ENCODE measurements around the gene CCNB2.
"Not testable (repeated sequence)": the region's sequence is repeated elsewhere in the genome, so short reads cannot be mapped to it uniquely, and the experiment has no call there.

The CCNB2 gene

GRCh38 chr15:59104912-59105732 lies at the start of gene CCNB2:
Gene CCNB2, plus strand, starts transcription at chr15:59105146. Its CDS starts 123 bp downstream, at chr15:59105269.
- peak; percentile 89 for DNase-seq

- no peak for DNase-seq
Measured at GRCh38 chr15:59059076-59059597, 45.8 kb upstream of the CCNB2 start.

GRCh38 chr15:59060348-59060747 lies 44.6 kb upstream of the CCNB2 start:
- no peak for DNase-seq

- DNase-seq, result no peak
Measured at GRCh38 chr15:59063042-59063441, 41.9 kb upstream of the CCNB2 start.

- no peak for DNase-seq
Measured at GRCh38 chr15:59069430-59069829, 35.5 kb upstream of the CCNB2 start.

GRCh38 chr15:59074607-59075006 lies 30.3 kb upstream of the CCNB2 start:
- no peak for DNase-seq

GRCh38 chr15:59087731-59088130 lies 17.2 kb upstream of the CCNB2 start:
- DNase-seq, result no peak

- no peak for DNase-seq
Measured at GRCh38 chr15:59094077-59094476, 10.9 kb upstream of the CCNB2 start.

GRCh38 chr15:59096429-59096828 lies 8.5 kb upstream of the CCNB2 start:
- no peak for DNase-seq

- DNase-seq, result no peak
Measured at GRCh38 chr15:59099162-59099685, 5.7 kb upstream of the CCNB2 start.

GRCh38 chr15:59104602-59104911 lies 389 bp upstream of the CCNB2 start:
- DNase-seq, result no peak

GRCh38 chr15:59105854-59106253 lies 908 bp downstream of the CCNB2 start:
- DNase-seq, result no peak

GRCh38 chr15:59111251-59111650 lies 6.3 kb downstream of the CCNB2 start:
- DNase-seq, result no peak

- DNase-seq, result no peak
Measured at GRCh38 chr15:59115047-59115446, 10.1 kb downstream of the CCNB2 start.

- no peak for DNase-seq
Measured at GRCh38 chr15:59116141-59116540, 11.2 kb downstream of the CCNB2 start.

- no peak for DNase-seq
Measured at GRCh38 chr15:59116771-59117170, 11.8 kb downstream of the CCNB2 start.

- no peak for DNase-seq
Measured at GRCh38 chr15:59119625-59120024, 14.7 kb downstream of the CCNB2 start.

GRCh38 chr15:59120937-59121336 lies 16.0 kb downstream of the CCNB2 start:
- no peak for DNase-seq

GRCh38 chr15:59124261-59124660 lies 19.3 kb downstream of the CCNB2 start:
- no peak for DNase-seq

- not testable (repeated sequence) for DNase-seq
Measured at GRCh38 chr15:59125683-59126082, 20.7 kb downstream of the CCNB2 start.

GRCh38 chr15:59127255-59127654 lies 22.3 kb downstream of the CCNB2 start:
- not testable (repeated sequence) for DNase-seq

GRCh38 chr15:59131456-59131855 lies 26.5 kb downstream of the CCNB2 start:
- no peak for DNase-seq

GRCh38 chr15:59131969-59132562 lies 27.1 kb downstream of the CCNB2 start:
- DNase-seq, result no peak

GRCh38 chr15:59133929-59134427 lies 29.0 kb downstream of the CCNB2 start:
- no peak for DNase-seq
